Measurements from ENCODE around the gene HES6. TPM values are rescaled to one million over a fixed set of nuclear protein-coding genes. Genes with fewer than 3 reads are reported as not detected.

HES6 gene
- total RNA-seq, 6 donors from 2014 or later: 5.2 to 15.8 (median 9.4) TPM

GRCh38 chr2:238241970-238242369, 2.1 kb upstream of the HES6 start:
- 79 to 89% methylated on average over 2 of the region's 2 CpGs for WGBS, 2 donors
- peaks cover 21 to 26% (median 23%) of the 10 kb centered on the region in 4 donors for H3K4me1 ChIP-seq
- no peak for TF ChIP-seq POLR2A (IDR thresholded peaks at IDR 0.05)
- H3K27ac ChIP-seq: no peak overlapping the region
- DNase-seq (no peak), ATAC-seq (ENCODE audit: low FRiP score in 2 of 2) (no peak)
- no peak overlapping the region for H3K4me3 ChIP-seq
- peaks cover 0 to 12% (median 4%) of the 10 kb centered on the region in 4 donors for H3K27me3 ChIP-seq
- no peaks in the 10 kb centered on the region for H3K9me3 ChIP-seq
- H3K36me3 ChIP-seq: peaks cover 0 to 24% (median 6%) of the 10 kb centered on the region in 4 donors

GRCh38 chr2:238240757-238241711, 1.2 kb upstream of the HES6 start:
- peak overlapping the region in 3 of 4 donors; percentile 82 to 87 (median 84) for H3K4me3 ChIP-seq
- no peaks in the 10 kb centered on the region for H3K9me3 ChIP-seq
- H3K27ac ChIP-seq: peak overlapping the region in 1 of 4 donors; percentile 21
- peaks cover 0 to 18% (median 6%) of the 10 kb centered on the region in 4 donors for H3K36me3 ChIP-seq
- TF ChIP-seq EP300 (IDR thresholded peaks at IDR 0.05) (no peak), POLR2AphosphoS5 (IDR thresholded peaks at IDR 0.05) (no peak)
- 30 to 36% methylated on average over 2 to 29 of the region's 71 CpGs for WGBS, 2 donors
- DNase-seq (peak; percentile 63 to 89), ATAC-seq (ENCODE audit: low FRiP score in 2 of 2) (peak in 1 of 2 donors; percentile 11)
- H3K27me3 ChIP-seq: peaks cover 0 to 12% (median 4%) of the 10 kb centered on the region in 4 donors
- H3K4me1 ChIP-seq: peaks cover 16 to 26% (median 21%) of the 10 kb centered on the region in 4 donors

GRCh38 chr2:238239543-238239862, 335 bp downstream of the HES6 start:
- ATAC-seq (ENCODE audit: low FRiP score in 2 of 2) (peak in 1 of 2 donors; percentile 7), DNase-seq (no peak)
- Histone ChIP-seq H3K27ac (peak overlapping the region in 3 of 4 donors; percentile 15 to 70 (median 56)), H3K9me3 (no peaks in the 10 kb centered on the region), H3K36me3 (peaks cover 0 to 5% (median 0%) of the 10 kb centered on the region in 4 donors), H3K4me3 (peak overlapping the region; percentile 82 to 87 (median 84)), H3K27me3 (peaks cover 0 to 12% (median 4%) of the 10 kb centered on the region in 4 donors), H3K4me1 (peaks cover 16 to 30% (median 22%) of the 10 kb centered on the region in 4 donors)
- WGBS, 2 donors: 1% methylated on average over 14 of the region's 43 CpGs; no CpG with 5 or more reads in 1 of the 2 donors
- TF ChIP-seq POLR2AphosphoS5 (IDR thresholded peaks at IDR 0.05) (no peak), POLR2A (IDR thresholded peaks at IDR 0.05) (no peak), EP300 (IDR thresholded peaks at IDR 0.05) (no peak)
- TF ChIP-seq, protein P1, sequence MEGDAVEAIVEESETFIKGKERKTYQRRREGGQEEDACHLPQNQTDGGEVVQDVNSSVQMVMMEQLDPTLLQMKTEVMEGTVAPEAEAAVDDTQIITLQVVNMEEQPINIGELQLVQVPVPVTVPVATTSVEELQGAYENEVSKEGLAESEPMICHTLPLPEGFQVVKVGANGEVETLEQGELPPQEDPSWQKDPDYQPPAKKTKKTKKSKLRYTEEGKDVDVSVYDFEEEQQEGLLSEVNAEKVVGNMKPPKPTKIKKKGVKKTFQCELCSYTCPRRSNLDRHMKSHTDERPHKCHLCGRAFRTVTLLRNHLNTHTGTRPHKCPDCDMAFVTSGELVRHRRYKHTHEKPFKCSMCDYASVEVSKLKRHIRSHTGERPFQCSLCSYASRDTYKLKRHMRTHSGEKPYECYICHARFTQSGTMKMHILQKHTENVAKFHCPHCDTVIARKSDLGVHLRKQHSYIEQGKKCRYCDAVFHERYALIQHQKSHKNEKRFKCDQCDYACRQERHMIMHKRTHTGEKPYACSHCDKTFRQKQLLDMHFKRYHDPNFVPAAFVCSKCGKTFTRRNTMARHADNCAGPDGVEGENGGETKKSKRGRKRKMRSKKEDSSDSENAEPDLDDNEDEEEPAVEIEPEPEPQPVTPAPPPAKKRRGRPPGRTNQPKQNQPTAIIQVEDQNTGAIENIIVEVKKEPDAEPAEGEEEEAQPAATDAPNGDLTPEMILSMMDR (IDR thresholded peaks at IDR 0.05): no peak

GRCh38 chr2:238238766-238239542, 884 bp downstream of the HES6 start:
- H3K9me3 ChIP-seq: no peaks in the 10 kb centered on the region
- H3K4me1 ChIP-seq: peaks cover 16 to 35% (median 22%) of the 10 kb centered on the region in 4 donors
- H3K27me3 ChIP-seq: peaks cover 0 to 12% (median 4%) of the 10 kb centered on the region in 4 donors
- H3K27ac ChIP-seq: peak overlapping the region in 1 of 4 donors; percentile 70
- ATAC-seq (ENCODE audit: low FRiP score in 2 of 2) (no peak), DNase-seq (peak in 1 of 2 donors; percentile 88)
- WGBS, 2 donors: 29% methylated on average over 36 of the region's 75 CpGs; no CpG with 5 or more reads in 1 of the 2 donors
- no peaks in the 10 kb centered on the region for H3K36me3 ChIP-seq
- no peak for TF ChIP-seq POLR2AphosphoS5 (IDR thresholded peaks at IDR 0.05)
- TF ChIP-seq POLR2A (IDR thresholded peaks at IDR 0.05): no peak
- TF ChIP-seq EP300 (IDR thresholded peaks at IDR 0.05): no peak
- TF ChIP-seq, protein P1 (IDR thresholded peaks at IDR 0.05): no peak
- peak overlapping the region; percentile 23 to 87 (median 83) for H3K4me3 ChIP-seq

DNA sequence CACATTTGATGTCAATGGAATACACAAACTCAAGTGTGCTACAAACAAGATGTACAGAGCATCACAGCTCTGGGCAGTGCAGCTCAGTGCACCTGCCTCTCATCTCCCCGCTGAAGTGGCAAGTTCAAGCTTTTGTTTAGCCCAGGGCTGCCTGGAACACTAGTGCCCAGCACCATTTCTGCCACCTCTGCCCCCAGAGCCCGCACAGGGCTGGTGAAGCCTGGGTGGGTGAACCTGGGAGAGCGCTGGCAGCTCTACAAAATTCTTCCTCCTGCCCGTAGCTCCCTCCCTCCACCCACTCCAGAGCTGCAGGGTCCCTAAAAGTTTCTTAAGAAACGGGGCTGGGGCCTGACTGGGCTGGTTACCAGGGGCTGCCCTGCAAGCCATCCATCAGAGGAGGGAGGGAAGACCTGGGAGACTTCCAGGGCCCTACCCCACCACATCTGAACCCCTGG, 1.5 kb downstream of the HES6 start:
- H3K4me1 ChIP-seq: peaks cover 16 to 35% (median 22%) of the 10 kb centered on the region in 4 donors
- WGBS, 2 donors: 75 to 87% methylated on average over 2 to 5 of the region's 5 CpGs
- DNase-seq (peak in 1 of 2 donors; percentile 14), ATAC-seq (ENCODE audit: low FRiP score in 2 of 2) (no peak)
- TF ChIP-seq POLR2A (IDR thresholded peaks at IDR 0.05) (no peak), EP300 (IDR thresholded peaks at IDR 0.05) (no peak), POLR2AphosphoS5 (IDR thresholded peaks at IDR 0.05) (no peak)
- TF ChIP-seq, protein P1 (IDR thresholded peaks at IDR 0.05): no peak
- peaks cover 0 to 12% (median 4%) of the 10 kb centered on the region in 4 donors for H3K27me3 ChIP-seq
- H3K9me3 ChIP-seq: no peaks in the 10 kb centered on the region
- H3K4me3 ChIP-seq: no peak overlapping the region
- no peak overlapping the region for H3K27ac ChIP-seq
- no peaks in the 10 kb centered on the region for H3K36me3 ChIP-seq

Data from upper lobe of left lung (tissue), 6 donors.